COLO668 (cell line): Measurements from ENCODE around the gene SPCS1.
"Not testable (repeated sequence)": the region's sequence is repeated elsewhere in the genome, so short reads cannot be mapped to it uniquely, and the experiment has no call there.

ENCODE experiments used
- DNase-seq: peaks from one replicate; lab custom pipeline; 2025; ENCODE audit not compliant: unreplicated experiment; lab: John Stamatoyannopoulos, UW

SPCS1 gene

GRCh38 chr3:52728753-52729152 is 22.8 kb downstream of the SPCS1 start:
- not testable (repeated sequence) for DNase-seq

GRCh38 chr3:52730681-52731080 is 24.8 kb downstream of the SPCS1 start:
- no peak for DNase-seq

- no peak for DNase-seq
These were observed 25.7 kb downstream of the SPCS1 start for GRCh38 chr3:52731590-52731989.

GRCh38 chr3:52733256-52733891 is 27.5 kb downstream of the SPCS1 start:
- DNase-seq = no peak

- no peak for DNase-seq
These were observed 33.8 kb downstream of the SPCS1 start for GRCh38 chr3:52739730-52740129.

GRCh38 chr3:52742418-52743041 is 36.6 kb downstream of the SPCS1 start:
- DNase-seq = no peak

- DNase-seq = no peak
These were observed 37.2 kb downstream of the SPCS1 start for GRCh38 chr3:52743152-52743551.

- no peak for DNase-seq
These were observed 37.8 kb downstream of the SPCS1 start for GRCh38 chr3:52743721-52744120.

GRCh38 chr3:52752045-52752660 is 46.2 kb downstream of the SPCS1 start:
- no peak for DNase-seq

- DNase-seq = no peak
These were observed 48.5 kb downstream of the SPCS1 start for GRCh38 chr3:52754373-52754772.

- no peak for DNase-seq
These were observed 50.2 kb downstream of the SPCS1 start for GRCh38 chr3:52756141-52756540.
